Pons (tissue), 1 donor: ENCODE results near the gene SDK2.

Source experiments
- DNase-seq: peaks from one replicate; pipeline ENCODE4 v3.0.0-alpha.2; 2016; ENCODE audit warnings: low spot score

The SDK2 gene

GRCh38 chr17:73586921-73587602 is 57.2 kb downstream of the SDK2 start:
- DNase-seq, result no peak

- DNase-seq, result no peak
These were observed 57.9 kb downstream of the SDK2 start for GRCh38 chr17:73586275-73586832.

- no peak for DNase-seq
These were observed 58.7 kb downstream of the SDK2 start for GRCh38 chr17:73585583-73585982.

GRCh38 chr17:73584987-73585386 is 59.3 kb downstream of the SDK2 start:
- DNase-seq, result no peak

GRCh38 chr17:73584049-73584448 is 60.2 kb downstream of the SDK2 start:
- no peak for DNase-seq

- DNase-seq, result no peak
These were observed 61.4 kb downstream of the SDK2 start for GRCh38 chr17:73582821-73583220.

GRCh38 chr17:73582359-73582758 is 61.9 kb downstream of the SDK2 start:
- DNase-seq, result no peak

GRCh38 chr17:73581379-73581778 is 62.9 kb downstream of the SDK2 start:
- DNase-seq, result no peak

- no peak for DNase-seq
These were observed 64.1 kb downstream of the SDK2 start for GRCh38 chr17:73580073-73580710.

- no peak for DNase-seq
These were observed 67.6 kb downstream of the SDK2 start for GRCh38 chr17:73576556-73577098.

GRCh38 chr17:73575470-73576221 is 68.6 kb downstream of the SDK2 start:
- DNase-seq, result no peak

GRCh38 chr17:73571511-73572130 is 72.6 kb downstream of the SDK2 start:
- no peak for DNase-seq

GRCh38 chr17:73569762-73570319 is 74.4 kb downstream of the SDK2 start:
- DNase-seq, result no peak

GRCh38 chr17:73568934-73569333 is 75.3 kb downstream of the SDK2 start:
- no peak for DNase-seq

GRCh38 chr17:73566905-73567782 is 77.1 kb downstream of the SDK2 start:
- no peak for DNase-seq

GRCh38 chr17:73564843-73565242 is 79.4 kb downstream of the SDK2 start:
- no peak for DNase-seq

GRCh38 chr17:73562896-73563295 is 81.3 kb downstream of the SDK2 start:
- no peak for DNase-seq

GRCh38 chr17:73561111-73561510 is 83.1 kb downstream of the SDK2 start:
- no peak for DNase-seq

GRCh38 chr17:73560661-73561060 is 83.6 kb downstream of the SDK2 start:
- no peak for DNase-seq

GRCh38 chr17:73559532-73559931 is 84.7 kb downstream of the SDK2 start:
- no peak for DNase-seq
